RWPE1 (cell line): Measurements from ENCODE around the gene AGAP1.

ENCODE experiments used
- CTCF ChIA-PET: fragments of 350-600 bp; sonication (Branson Sonifier 250); formaldehyde crosslinking; extraction: SDS; loops from one replicate; lab custom pipeline; 2021; lab: Yijun Ruan, JAX
- POLR2A ChIA-PET: fragments of 400-600 bp; formaldehyde crosslinking; extraction: SDS; loops from one replicate; lab custom pipeline; 2020; ENCODE audit warnings: antibody characterized with exemption; ENCODE audit not compliant: low non-redundant PET; lab: Yijun Ruan, JAX
- DNase-seq: peaks from one replicate; pipeline ENCODE4 v3.0.0; 2012; ENCODE audit warnings: low spot score
- H3K27ac ChIP-seq: fragments of 450-650 bp; 2 replicates; pipeline ENCODE4 v1.5.1; 2017
- TF ChIP-seq, protein P1 (sequence below): fragments of 450-650 bp; conservative IDR thresholded peaks from 2 replicates; pipeline ENCODE4 v1.5.1; 2017; ENCODE audit warnings: low read depth, mild to moderate bottlenecking

Gene AGAP1

DNA sequence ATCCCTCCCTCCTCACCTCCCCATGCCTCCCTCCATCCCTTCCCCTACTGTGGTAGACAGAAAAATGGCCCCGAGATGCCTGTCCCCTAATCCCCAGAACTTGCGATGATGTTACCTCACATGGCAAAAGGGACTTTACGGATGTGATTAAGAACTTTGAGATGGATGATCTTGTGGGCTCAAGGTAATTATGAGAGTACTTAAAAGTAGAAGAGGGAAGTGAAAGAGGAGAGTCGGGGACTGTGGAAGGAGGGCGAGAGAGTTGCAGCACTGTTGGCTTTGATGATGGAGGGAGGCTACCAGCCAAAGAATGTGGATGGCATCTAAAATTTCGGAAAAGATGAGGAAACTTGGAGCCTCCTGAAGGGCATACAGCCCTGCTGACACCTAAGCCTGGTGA lies 66.5 kb downstream of the AGAP1 start:
- POLR2A ChIA-PET, result no interaction called here
- TF ChIP-seq, protein P1, sequence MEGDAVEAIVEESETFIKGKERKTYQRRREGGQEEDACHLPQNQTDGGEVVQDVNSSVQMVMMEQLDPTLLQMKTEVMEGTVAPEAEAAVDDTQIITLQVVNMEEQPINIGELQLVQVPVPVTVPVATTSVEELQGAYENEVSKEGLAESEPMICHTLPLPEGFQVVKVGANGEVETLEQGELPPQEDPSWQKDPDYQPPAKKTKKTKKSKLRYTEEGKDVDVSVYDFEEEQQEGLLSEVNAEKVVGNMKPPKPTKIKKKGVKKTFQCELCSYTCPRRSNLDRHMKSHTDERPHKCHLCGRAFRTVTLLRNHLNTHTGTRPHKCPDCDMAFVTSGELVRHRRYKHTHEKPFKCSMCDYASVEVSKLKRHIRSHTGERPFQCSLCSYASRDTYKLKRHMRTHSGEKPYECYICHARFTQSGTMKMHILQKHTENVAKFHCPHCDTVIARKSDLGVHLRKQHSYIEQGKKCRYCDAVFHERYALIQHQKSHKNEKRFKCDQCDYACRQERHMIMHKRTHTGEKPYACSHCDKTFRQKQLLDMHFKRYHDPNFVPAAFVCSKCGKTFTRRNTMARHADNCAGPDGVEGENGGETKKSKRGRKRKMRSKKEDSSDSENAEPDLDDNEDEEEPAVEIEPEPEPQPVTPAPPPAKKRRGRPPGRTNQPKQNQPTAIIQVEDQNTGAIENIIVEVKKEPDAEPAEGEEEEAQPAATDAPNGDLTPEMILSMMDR, result no peak
- no peak for DNase-seq
- CTCF ChIA-PET, result no interaction called here
- H3K27ac ChIP-seq, result no peak overlapping the region

DNA sequence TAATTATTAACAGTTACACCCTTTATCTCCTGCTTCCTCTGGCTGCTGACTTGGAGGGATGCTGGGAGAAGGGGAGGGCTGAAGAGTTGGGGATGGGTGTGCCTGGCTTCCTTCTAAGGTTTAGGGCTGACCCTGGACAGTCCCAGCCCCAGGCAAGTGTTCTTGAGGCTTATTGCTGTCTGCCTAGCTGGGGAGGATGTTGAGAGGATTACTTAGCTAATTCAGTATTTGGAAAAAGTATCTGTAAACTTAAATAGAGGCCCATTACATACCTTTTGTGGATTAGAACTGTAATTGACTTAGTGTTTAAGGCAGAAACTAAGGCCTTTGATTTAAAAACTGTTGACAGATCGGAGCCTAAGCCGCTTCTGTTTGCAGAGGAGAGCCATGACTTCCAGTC lies 67.6 kb downstream of the AGAP1 start:
- DNase-seq, result no peak
- TF ChIP-seq, protein P1, result no peak
- ChIA-PET CTCF (interaction anchor here (0.6 to 0.7 kb wide), 3 partner anchors 34 to 508 kb away, joined by 3 to 7 read pairs (median 5); no protein-coding TSS in a partner anchor), POLR2A (no interaction called here)
- no peak overlapping the region for H3K27ac ChIP-seq

DNA sequence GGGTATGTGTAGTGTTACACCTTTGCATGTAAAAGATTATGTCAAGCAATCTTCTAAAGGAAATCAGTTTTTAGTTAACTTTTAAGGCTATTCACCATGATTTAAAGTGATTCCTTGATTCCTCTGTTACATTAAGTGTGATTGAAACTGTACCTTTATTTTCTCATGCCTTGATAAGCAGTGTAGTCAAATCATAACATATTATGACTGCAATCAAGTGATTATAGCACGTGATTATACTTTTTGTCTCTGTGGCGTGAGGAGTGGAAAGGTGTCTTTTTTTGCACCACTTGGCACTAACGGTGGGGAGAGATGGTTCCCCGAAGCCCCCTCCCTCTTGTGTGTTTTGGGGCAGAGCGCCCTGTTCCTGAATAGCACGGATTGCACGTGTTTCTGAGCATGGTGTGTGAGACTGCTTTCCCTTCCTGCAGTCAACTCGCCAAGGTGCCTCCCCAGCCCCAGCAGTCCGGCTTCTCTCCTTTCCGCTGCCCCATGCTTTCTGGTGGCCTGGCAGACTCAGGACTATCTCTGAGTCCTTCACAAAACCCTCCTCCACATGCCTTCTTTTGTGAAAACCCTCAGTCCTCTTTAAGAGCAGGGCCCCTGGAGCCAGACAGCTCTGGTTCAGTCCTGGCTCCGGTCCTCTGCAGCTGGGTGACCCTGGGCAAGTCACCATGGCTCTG lies 68.4 kb downstream of the AGAP1 start:
- CTCF ChIA-PET, result interaction anchor here (0.7 kb wide), 1 partner anchor 33 kb away, joined by 7 read pairs; no protein-coding TSS in a partner anchor
- TF ChIP-seq, protein P1, result no peak
- H3K27ac ChIP-seq, result no peak overlapping the region
- DNase-seq, result no peak
- POLR2A ChIA-PET, result no interaction called here

DNA sequence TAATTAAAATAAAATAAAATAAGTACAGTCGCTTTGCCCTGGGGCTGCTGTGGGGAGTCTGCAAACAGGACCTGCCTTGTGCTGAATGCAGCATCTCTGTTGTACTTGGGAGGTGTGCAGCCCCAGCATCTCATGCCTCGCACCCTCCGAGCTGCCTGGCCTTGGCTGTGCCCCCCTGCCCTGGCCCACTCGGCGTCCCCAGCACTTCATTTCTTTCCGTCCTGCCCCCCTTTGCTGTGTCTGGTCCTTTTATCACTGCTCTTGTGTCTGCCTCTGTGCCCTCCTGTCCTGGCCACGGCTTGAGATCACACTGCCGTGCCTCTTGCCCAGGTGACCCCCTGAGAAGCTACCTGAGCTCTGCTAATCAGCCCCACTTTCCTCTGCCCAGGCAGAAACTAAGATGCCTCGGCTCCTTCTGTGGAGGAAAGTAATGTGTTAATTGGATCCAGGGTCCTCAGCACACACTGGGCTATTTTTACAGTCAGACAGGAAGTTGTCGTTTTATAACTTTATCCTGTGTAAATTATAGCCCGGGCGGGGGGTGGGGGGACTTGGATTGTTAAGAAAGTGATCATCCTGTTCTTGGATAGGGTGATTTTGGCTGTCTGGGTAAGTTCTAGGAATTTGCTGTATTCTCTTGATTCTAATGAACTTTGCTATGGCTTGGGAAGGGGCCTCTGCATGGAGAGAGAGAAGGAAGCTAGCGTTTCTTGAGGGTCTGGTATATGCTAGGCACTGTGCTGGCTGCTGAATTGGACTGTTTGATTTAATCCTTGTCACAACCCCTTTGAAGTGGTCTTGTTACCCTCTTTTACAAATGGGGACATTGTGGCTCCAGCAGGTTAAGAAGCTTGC lies 69.4 kb downstream of the AGAP1 start:
- TF ChIP-seq, protein P1, result no peak
- ChIA-PET CTCF (interaction anchor here (0.6 to 0.7 kb wide), 2 partner anchors 10 to 183 kb away, joined by 4 to 5 read pairs; no protein-coding TSS in a partner anchor), POLR2A (no interaction called here)
- DNase-seq, result no peak
- no peak overlapping the region for H3K27ac ChIP-seq

DNA sequence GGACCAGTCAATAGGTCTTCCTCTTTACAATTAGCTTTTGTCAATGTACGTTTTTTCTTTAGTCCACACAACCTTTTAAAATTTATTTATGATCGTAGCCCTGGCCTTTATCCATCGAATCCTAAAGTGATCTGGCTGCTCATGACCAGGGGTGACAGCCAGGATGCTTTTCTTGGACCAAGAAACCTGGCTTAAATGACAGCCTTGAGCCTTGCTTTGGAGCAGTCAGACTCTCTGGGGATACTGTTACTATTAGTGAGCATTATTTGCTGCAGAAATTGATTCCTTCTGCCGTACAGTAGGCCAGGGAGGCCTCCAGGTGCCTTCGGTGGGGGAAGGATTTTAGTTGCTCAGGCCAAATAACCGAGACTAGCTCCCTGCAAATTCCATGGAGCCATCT lies 70.2 kb downstream of the AGAP1 start:
- TF ChIP-seq, protein P1, result no peak
- H3K27ac ChIP-seq, result no peak overlapping the region
- ChIA-PET POLR2A (no interaction called here), CTCF (no interaction called here)
- DNase-seq, result no peak

DNA sequence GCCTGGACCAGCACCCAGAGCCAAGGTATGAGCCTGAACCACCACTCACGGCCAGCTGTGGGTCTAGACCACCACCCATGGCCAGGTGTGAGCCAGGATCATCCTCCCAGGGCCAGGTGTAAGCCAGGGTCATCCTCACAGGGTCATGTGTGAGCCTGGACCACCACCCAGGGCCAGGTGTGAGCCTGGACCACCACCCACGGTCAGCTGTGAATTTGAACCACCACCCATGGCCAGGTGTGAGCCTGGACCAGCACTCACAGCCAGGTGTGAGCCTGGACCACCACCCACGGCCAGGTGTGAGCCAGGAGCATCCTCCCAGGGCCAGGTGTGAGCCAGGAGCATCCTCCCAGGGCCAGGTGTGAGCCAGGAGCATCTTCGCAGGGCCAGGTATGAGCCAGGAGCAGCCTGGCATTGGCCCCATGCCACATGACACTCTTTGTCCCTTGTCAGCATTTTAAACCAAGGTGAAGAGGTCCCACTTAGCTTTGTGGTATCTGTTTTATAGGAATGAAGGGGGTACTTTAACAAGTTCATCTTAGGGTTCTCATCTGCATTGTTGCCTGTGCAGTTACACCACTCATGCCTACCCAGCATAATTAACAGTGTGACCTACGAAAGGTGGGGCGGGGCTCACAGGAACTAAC lies 71.2 kb downstream of the AGAP1 start:
- ChIA-PET POLR2A (no interaction called here), CTCF (no interaction called here)
- DNase-seq, result no peak
- TF ChIP-seq, protein P1, result no peak
- H3K27ac ChIP-seq, result no peak overlapping the region
